ENCODE measurements around the gene NOXRED1. TPM values are rescaled to one million over a fixed set of nuclear protein-coding genes. Genes with fewer than 3 reads are reported as not detected.

Gene NOXRED1
- total and polyA plus RNA-seq, 2 experiments from 2014 or later: 0.24 TPM; not detected in 1

DNA sequence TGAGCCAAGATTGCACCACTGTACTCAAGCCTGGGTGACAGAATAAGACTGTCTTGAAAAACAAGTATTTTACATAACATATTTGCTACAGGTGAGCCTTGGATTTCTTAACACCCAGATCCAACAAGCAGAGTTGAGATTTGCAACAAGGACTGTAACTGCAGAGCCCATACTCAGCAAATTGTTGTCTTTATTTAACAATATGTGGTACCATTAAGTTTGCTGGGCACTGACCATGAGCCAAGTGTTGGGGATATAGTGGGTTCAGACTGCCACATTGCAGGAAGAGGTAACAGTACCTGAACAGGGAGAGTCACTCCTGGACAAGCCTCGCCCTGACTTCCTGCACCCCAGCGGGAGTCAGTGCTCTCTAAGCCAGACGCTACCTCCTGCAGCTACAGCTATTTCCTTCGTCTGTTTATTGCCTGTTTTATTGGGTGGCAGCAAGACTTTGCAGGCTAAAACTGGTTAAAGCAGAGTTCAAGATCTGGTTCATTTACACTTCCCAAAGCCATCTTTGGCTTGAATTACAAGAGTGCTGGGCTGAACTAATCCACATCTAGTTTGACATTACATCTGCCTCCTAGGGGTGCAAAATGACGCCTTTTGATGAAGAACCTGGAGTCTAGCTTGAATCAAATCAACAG lies 47.0 kb upstream of the NOXRED1 start:
- H3K27ac ChIP-seq (ENCODE audit: low read depth): peak overlapping the region; percentile 76
- peaks cover 6% of the 10 kb centered on the region for H4K20me1 ChIP-seq (replicated peaks; ENCODE audit: insufficient read depth)
- H3K27me3 ChIP-seq (ENCODE audit: insufficient read depth): no peaks in the 10 kb centered on the region
- Mint-ChIP-seq H3K36me3 (ENCODE audit: low read depth) (peaks cover 40% of the 10 kb centered on the region), H3K4me3 (no peak overlapping the region), H3K4me1 (peaks cover 28% of the 10 kb centered on the region), H3K27me3 (ENCODE audit: insufficient read depth, low read depth, poor library complexity) (peaks cover 4% of the 10 kb centered on the region), H3K9me3 (no peaks in the 10 kb centered on the region; the same call in 2 of the 3 replicates), H3K27ac (peak overlapping the region; percentile 74; the same call in 1 of the 2 replicates)
- ATAC-seq (peak; percentile 46), DNase-seq (ENCODE audit: low spot score) (peak; percentile 31)
- peaks cover 10% of the 10 kb centered on the region for H3K4me1 ChIP-seq (ENCODE audit: insufficient read depth)
- no peaks in the 10 kb centered on the region for H3K9me2 ChIP-seq (ENCODE audit: insufficient read depth)
- H3K36me3 ChIP-seq (ENCODE audit: insufficient read depth): peaks cover 19% of the 10 kb centered on the region
- peaks cover 11% of the 10 kb centered on the region for H3F3A ChIP-seq (replicated peaks; ENCODE audit: low read depth)
- TF ChIP-seq NANOG (IDR thresholded peaks at IDR 0.05; ENCODE audit: borderline replicate concordance): no peak
- TF ChIP-seq, protein P1, sequence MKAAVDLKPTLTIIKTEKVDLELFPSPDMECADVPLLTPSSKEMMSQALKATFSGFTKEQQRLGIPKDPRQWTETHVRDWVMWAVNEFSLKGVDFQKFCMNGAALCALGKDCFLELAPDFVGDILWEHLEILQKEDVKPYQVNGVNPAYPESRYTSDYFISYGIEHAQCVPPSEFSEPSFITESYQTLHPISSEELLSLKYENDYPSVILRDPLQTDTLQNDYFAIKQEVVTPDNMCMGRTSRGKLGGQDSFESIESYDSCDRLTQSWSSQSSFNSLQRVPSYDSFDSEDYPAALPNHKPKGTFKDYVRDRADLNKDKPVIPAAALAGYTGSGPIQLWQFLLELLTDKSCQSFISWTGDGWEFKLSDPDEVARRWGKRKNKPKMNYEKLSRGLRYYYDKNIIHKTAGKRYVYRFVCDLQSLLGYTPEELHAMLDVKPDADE (IDR thresholded peaks at IDR 0.05): no peak
- no peak for TF ChIP-seq CREB1 (CRISPR knock-in tag; IDR thresholded peaks at IDR 0.05; ENCODE audit: low read depth)
- no peak overlapping the region for H2AFZ ChIP-seq
- no peaks in the 10 kb centered on the region for H3K79me2 ChIP-seq (replicated peaks; ENCODE audit: insufficient read depth)
- H3K4me3 ChIP-seq: no peak overlapping the region
- H3K4me2 ChIP-seq: no peak overlapping the region

DNA sequence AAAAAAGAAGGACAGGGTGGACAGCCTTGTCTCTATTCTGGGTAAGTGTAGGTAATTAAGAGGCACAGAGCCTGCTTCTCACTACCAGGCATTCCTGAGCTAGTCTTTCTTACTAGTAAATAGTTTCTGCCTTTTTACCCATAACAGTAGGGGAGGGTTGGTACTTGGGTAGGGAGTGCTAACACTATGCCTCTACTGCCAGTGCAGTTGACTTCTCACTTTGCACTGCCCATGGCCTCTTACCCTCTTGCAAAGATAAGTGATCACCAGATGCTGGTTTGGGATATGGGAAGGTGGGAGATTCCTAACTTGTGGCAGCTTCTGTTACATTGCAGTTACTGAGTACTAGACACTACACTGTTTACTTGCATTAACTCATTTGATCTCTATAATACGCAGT lies 46.2 kb upstream of the NOXRED1 start:
- no peaks in the 10 kb centered on the region for H3K79me2 ChIP-seq (replicated peaks; ENCODE audit: insufficient read depth)
- H3K4me3 Mint-ChIP-seq: no peak overlapping the region
- H3K36me3 ChIP-seq (ENCODE audit: insufficient read depth): peaks cover 27% of the 10 kb centered on the region
- no peaks in the 10 kb centered on the region; the same call in 2 of the 3 replicates for H3K9me3 Mint-ChIP-seq
- H3K27ac ChIP-seq (ENCODE audit: low read depth): peak overlapping the region; percentile 76; the same call in 1 of the 2 replicates
- no peaks in the 10 kb centered on the region for H3K27me3 ChIP-seq (ENCODE audit: insufficient read depth)
- H3K4me3 ChIP-seq: no peak overlapping the region
- no peaks in the 10 kb centered on the region for H3K9me2 ChIP-seq (ENCODE audit: insufficient read depth)
- peaks cover 11% of the 10 kb centered on the region for H3F3A ChIP-seq (replicated peaks; ENCODE audit: low read depth)
- no peak overlapping the region for H3K4me2 ChIP-seq
- ATAC-seq (no peak), DNase-seq (ENCODE audit: low spot score) (no peak)
- peaks cover 10% of the 10 kb centered on the region for H3K4me1 ChIP-seq (ENCODE audit: insufficient read depth)
- H2AFZ ChIP-seq: no peak overlapping the region
- peaks cover 49% of the 10 kb centered on the region for H3K36me3 Mint-ChIP-seq (ENCODE audit: low read depth)
- H3K4me1 Mint-ChIP-seq: peaks cover 21% of the 10 kb centered on the region
- H4K20me1 ChIP-seq (replicated peaks; ENCODE audit: insufficient read depth): peaks cover 6% of the 10 kb centered on the region
- TF ChIP-seq, protein P1 (IDR thresholded peaks at IDR 0.05): no peak
- peaks cover 4% of the 10 kb centered on the region for H3K27me3 Mint-ChIP-seq (ENCODE audit: insufficient read depth, low read depth, poor library complexity)
- peak overlapping the region; percentile 13 for H3K27ac Mint-ChIP-seq

DNA sequence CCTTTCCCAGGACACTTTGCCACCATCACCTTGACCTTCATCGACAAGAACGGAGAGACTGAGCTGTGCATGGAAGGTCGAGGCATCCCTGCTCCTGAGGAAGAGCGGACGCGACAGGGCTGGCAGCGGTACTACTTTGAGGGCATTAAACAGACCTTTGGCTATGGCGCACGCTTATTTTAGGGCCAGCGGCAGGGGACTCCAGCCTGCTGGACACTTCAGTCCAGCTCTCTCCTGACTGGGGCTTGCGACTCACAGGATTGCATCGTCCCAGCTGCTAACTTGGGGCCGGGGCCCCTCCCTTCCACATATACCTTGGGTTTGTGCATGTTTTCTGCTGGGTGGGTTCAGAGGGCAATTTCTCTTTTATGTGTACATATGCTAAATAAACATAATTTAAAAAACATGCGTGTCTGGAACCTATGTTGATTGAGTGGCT lies 45.8 kb upstream of the NOXRED1 start:
- Mint-ChIP-seq H3K27me3 (ENCODE audit: insufficient read depth, low read depth, poor library complexity) (peaks cover 4% of the 10 kb centered on the region), H3K36me3 (ENCODE audit: low read depth) (peaks cover 53% of the 10 kb centered on the region), H3K27ac (peak overlapping the region; percentile 13), H3K4me3 (no peak overlapping the region), H3K4me1 (peaks cover 17% of the 10 kb centered on the region), H3K9me3 (no peaks in the 10 kb centered on the region; the same call in 2 of the 3 replicates)
- no peak overlapping the region for H3K4me3 ChIP-seq
- peaks cover 31% of the 10 kb centered on the region for H3K36me3 ChIP-seq (ENCODE audit: insufficient read depth)
- H3K4me1 ChIP-seq (ENCODE audit: insufficient read depth): peaks cover 10% of the 10 kb centered on the region
- H3K9me2 ChIP-seq (ENCODE audit: insufficient read depth): no peaks in the 10 kb centered on the region
- peaks cover 11% of the 10 kb centered on the region for H3F3A ChIP-seq (replicated peaks; ENCODE audit: low read depth)
- H3K4me2 ChIP-seq: no peak overlapping the region
- H3K79me2 ChIP-seq (replicated peaks; ENCODE audit: insufficient read depth): no peaks in the 10 kb centered on the region
- DNase-seq (ENCODE audit: low spot score) (no peak), ATAC-seq (no peak)
- peak overlapping the region; percentile 76; the same call in 1 of the 2 replicates for H3K27ac ChIP-seq (ENCODE audit: low read depth)
- H4K20me1 ChIP-seq (replicated peaks; ENCODE audit: insufficient read depth): peaks cover 6% of the 10 kb centered on the region
- no peaks in the 10 kb centered on the region for H3K27me3 ChIP-seq (ENCODE audit: insufficient read depth)
- no peak overlapping the region for H2AFZ ChIP-seq
- no peak for TF ChIP-seq CREB1 (CRISPR knock-in tag; IDR thresholded peaks at IDR 0.05; ENCODE audit: low read depth)
- TF ChIP-seq, protein P2, sequence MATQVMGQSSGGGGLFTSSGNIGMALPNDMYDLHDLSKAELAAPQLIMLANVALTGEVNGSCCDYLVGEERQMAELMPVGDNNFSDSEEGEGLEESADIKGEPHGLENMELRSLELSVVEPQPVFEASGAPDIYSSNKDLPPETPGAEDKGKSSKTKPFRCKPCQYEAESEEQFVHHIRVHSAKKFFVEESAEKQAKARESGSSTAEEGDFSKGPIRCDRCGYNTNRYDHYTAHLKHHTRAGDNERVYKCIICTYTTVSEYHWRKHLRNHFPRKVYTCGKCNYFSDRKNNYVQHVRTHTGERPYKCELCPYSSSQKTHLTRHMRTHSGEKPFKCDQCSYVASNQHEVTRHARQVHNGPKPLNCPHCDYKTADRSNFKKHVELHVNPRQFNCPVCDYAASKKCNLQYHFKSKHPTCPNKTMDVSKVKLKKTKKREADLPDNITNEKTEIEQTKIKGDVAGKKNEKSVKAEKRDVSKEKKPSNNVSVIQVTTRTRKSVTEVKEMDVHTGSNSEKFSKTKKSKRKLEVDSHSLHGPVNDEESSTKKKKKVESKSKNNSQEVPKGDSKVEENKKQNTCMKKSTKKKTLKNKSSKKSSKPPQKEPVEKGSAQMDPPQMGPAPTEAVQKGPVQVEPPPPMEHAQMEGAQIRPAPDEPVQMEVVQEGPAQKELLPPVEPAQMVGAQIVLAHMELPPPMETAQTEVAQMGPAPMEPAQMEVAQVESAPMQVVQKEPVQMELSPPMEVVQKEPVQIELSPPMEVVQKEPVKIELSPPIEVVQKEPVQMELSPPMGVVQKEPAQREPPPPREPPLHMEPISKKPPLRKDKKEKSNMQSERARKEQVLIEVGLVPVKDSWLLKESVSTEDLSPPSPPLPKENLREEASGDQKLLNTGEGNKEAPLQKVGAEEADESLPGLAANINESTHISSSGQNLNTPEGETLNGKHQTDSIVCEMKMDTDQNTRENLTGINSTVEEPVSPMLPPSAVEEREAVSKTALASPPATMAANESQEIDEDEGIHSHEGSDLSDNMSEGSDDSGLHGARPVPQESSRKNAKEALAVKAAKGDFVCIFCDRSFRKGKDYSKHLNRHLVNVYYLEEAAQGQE (IDR thresholded peaks at IDR 0.05; ENCODE audit: unreplicated experiment): no peak
- no peak for TF ChIP-seq POLR2AphosphoS5 (IDR thresholded peaks at IDR 0.05; ENCODE audit: low read depth)
- TF ChIP-seq ZNF331 (CRISPR knock-in tag; IDR thresholded peaks at IDR 0.05; ENCODE audit: low read depth): no peak
- no peak for TF ChIP-seq ZNF114 (CRISPR knock-in tag; IDR thresholded peaks at IDR 0.05)
